ENCODE results near the gene CEP68.

Gene CEP68

GRCh38 chr2:65133626-65134025, 77.4 kb downstream of the CEP68 start:
- H3K27me3 ChIP-seq (replicated peaks; ENCODE audit: control insufficient read depth, insufficient read depth, low read length): no peaks in the 10 kb centered on the region
- no peak for TF ChIP-seq CTCF (IDR thresholded peaks at IDR 0.05; ENCODE audit: insufficient read depth, low read length, poor library complexity, severe bottlenecking)
- H3K4me3 ChIP-seq (replicated peaks; ENCODE audit: low read depth, low read length): no peak overlapping the region
- no peaks in the 10 kb centered on the region for H3K36me3 ChIP-seq (ENCODE audit: control insufficient read depth, insufficient read depth, low read length)
- DNase-seq (ENCODE audit: extremely low read depth, insufficient read length): no peak

DNA sequence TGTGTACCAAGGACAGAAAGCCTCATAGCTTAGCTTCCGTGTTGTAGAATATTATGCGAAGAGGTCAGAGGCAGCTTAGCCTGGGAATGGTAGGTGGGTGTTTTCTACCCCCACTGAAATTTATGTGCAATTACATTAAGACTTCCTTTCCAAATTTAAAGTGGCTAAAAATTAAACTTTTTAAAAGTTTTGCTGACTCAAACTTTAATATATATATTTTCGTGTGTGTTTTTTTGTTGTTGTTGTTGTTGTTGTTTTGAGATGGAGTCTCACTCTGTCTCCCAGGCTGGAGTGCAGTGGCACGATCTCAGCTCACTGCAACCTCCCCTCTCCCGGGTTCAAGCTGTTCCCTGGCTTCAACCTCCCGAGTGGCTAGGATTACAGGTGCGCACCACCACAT, 77.9 kb downstream of the CEP68 start:
- no peaks in the 10 kb centered on the region for H3K27me3 ChIP-seq (replicated peaks; ENCODE audit: control insufficient read depth, insufficient read depth, low read length)
- no peak for DNase-seq (ENCODE audit: extremely low read depth, insufficient read length)
- no peak for TF ChIP-seq CTCF (IDR thresholded peaks at IDR 0.05; ENCODE audit: insufficient read depth, low read length, poor library complexity, severe bottlenecking)
- no peak overlapping the region for H3K4me3 ChIP-seq (replicated peaks; ENCODE audit: low read depth, low read length)
- no peaks in the 10 kb centered on the region for H3K36me3 ChIP-seq (ENCODE audit: control insufficient read depth, insufficient read depth, low read length)

GRCh38 chr2:65136253-65136652, 80.0 kb downstream of the CEP68 start:
- no peak for TF ChIP-seq CTCF (IDR thresholded peaks at IDR 0.05; ENCODE audit: insufficient read depth, low read length, poor library complexity, severe bottlenecking)

More at GRCh38 chr2:65136253-65136652, 80.0 kb downstream of the CEP68 start:
- DNase-seq (ENCODE audit: extremely low read depth, insufficient read length): no peak
- no peaks in the 10 kb centered on the region for H3K27me3 ChIP-seq (replicated peaks; ENCODE audit: control insufficient read depth, insufficient read depth, low read length)
- no peaks in the 10 kb centered on the region for H3K36me3 ChIP-seq (ENCODE audit: control insufficient read depth, insufficient read depth, low read length)
- no peak overlapping the region for H3K4me3 ChIP-seq (replicated peaks; ENCODE audit: low read depth, low read length)
